Measurements from ENCODE around the gene CDK18. TPM values are rescaled to one million over a fixed set of nuclear protein-coding genes. Genes with fewer than 3 reads are reported as not detected.

Gene CDK18
- total and polyA plus RNA-seq, 12 donors = 41.4 to 199 (median 159) TPM

GRCh38 chr1:205570173-205570501 is 65.7 kb downstream of the CDK18 start:
- intact Hi-C loops (cut with DNase I) = loop anchor here in 1 of 10 donors (5.0 kb wide), 1 partner anchor 38 kb away; no protein-coding TSS in a partner anchor
- no peak for ATAC-seq
- Histone ChIP-seq H3K27ac (no peak overlapping the region), H3K36me3 (no peaks in the 10 kb centered on the region), H3K4me1 (peaks cover 0 to 11% (median 3%) of the 10 kb centered on the region in 9 donors), H3K27me3 (peaks cover 0 to 63% (median 27%) of the 10 kb centered on the region in 7 donors), H3K9me3 (no peaks in the 10 kb centered on the region), H3K4me3 (peak overlapping the region in 1 of 10 donors; percentile 49)
- no peak for DNase-seq
- 83 to 85% methylated on average over 7 of the region's 7 CpGs for WGBS, 2 donors
- TF ChIP-seq CTCF (IDR thresholded peaks at IDR 0.05) = no peak

GRCh38 chr1:205570796-205571537 is 66.5 kb downstream of the CDK18 start:
- Histone ChIP-seq H3K4me1 (peaks cover 0 to 11% (median 3%) of the 10 kb centered on the region in 9 donors), H3K4me3 (no peak overlapping the region), H3K9me3 (no peaks in the 10 kb centered on the region), H3K36me3 (no peaks in the 10 kb centered on the region), H3K27me3 (peaks cover 0 to 55% (median 25%) of the 10 kb centered on the region in 7 donors), H3K27ac (no peak overlapping the region)
- DNase-seq = no peak
- intact Hi-C loops (cut with DNase I) = loop anchor here in 1 of 10 donors (5.0 kb wide), 1 partner anchor 39 kb away; no protein-coding TSS in a partner anchor
- no peak for ATAC-seq
- TF ChIP-seq CTCF (IDR thresholded peaks at IDR 0.05) = no peak
- WGBS, 2 donors = 91 to 92% methylated on average over 2 of the region's 2 CpGs

- TF ChIP-seq CTCF (IDR thresholded peaks at IDR 0.05) = no peak
- Histone ChIP-seq H3K27me3 (peaks cover 0 to 47% (median 24%) of the 10 kb centered on the region in 7 donors), H3K4me1 (peaks cover 0 to 11% (median 3%) of the 10 kb centered on the region in 9 donors), H3K4me3 (no peak overlapping the region), H3K9me3 (no peaks in the 10 kb centered on the region), H3K27ac (no peak overlapping the region), H3K36me3 (no peaks in the 10 kb centered on the region)
- ATAC-seq (no peak), DNase-seq (no peak)
- intact Hi-C loops (cut with DNase I) = loop anchor here in 1 of 10 donors (5.0 kb wide), 1 partner anchor 39 kb away; no protein-coding TSS in a partner anchor
- WGBS, 2 donors = 76 to 82% methylated on average over 4 of the region's 4 CpGs
Measured at GRCh38 chr1:205571747-205572146, 67.3 kb downstream of the CDK18 start.

- Histone ChIP-seq H3K9me3 (no peaks in the 10 kb centered on the region), H3K27ac (no peak overlapping the region), H3K27me3 (peaks cover 0 to 41% (median 18%) of the 10 kb centered on the region in 7 donors), H3K4me3 (no peak overlapping the region), H3K36me3 (no peaks in the 10 kb centered on the region), H3K4me1 (peaks cover 0 to 11% (median 3%) of the 10 kb centered on the region in 9 donors)
- no peak for DNase-seq
- intact Hi-C loops (cut with DNase I) = loop anchor here in 1 of 10 donors (5.0 kb wide), 1 partner anchor 40 kb away; no protein-coding TSS in a partner anchor
- no peak for ATAC-seq
- WGBS, 2 donors = 87 to 91% methylated on average over 1 of the region's 1 CpG
- no peak for TF ChIP-seq CTCF (IDR thresholded peaks at IDR 0.05)
Measured at GRCh38 chr1:205572421-205572820, 68.0 kb downstream of the CDK18 start.
